DND-41 (cell line): ENCODE data around the gene SOX8.

ENCODE experiments used
- ATAC-seq: fragments of 200-7000 bp; cut with Tn5 transposase; 3 replicates; pipeline ENCODE4 v1.9.1; 2021; ENCODE audit warnings: low read depth; ENCODE audit not compliant: insufficient read depth
- DNase-seq: peaks from one replicate; pipeline ENCODE4 v3.0.0-alpha.2; 2020
- H2AFZ ChIP-seq: 2 replicates; pipeline ENCODE4 v1.6.0; 2012; ENCODE audit warnings: low read depth, low read length
- H3K27ac ChIP-seq: 2 replicates; pipeline ENCODE4 v1.5.1; 2012; ENCODE audit warnings: low read length, inconsistent platforms
- H3K27me3 ChIP-seq: fragments of 200-600 bp; sonication (generic); 2 replicates; pipeline ENCODE4 v1.6.0; 2012; ENCODE audit warnings: low read length, mild to moderate bottlenecking, inconsistent platforms; ENCODE audit not compliant: insufficient read depth, poor library complexity
- H3K36me3 ChIP-seq: 2 replicates; pipeline ENCODE4 v1.5.1; 2012; ENCODE audit warnings: low read length, inconsistent platforms; ENCODE audit not compliant: insufficient read depth
- H3K4me1 ChIP-seq: 2 replicates; pipeline ENCODE4 v1.5.1; 2012; ENCODE audit warnings: mild to moderate bottlenecking, low read length; ENCODE audit not compliant: insufficient read depth
- H3K4me2 ChIP-seq: 2 replicates; pipeline ENCODE4 v1.6.0; 2012; ENCODE audit warnings: mild to moderate bottlenecking, moderate library complexity, low read length, inconsistent platforms; ENCODE audit not compliant: insufficient read depth
- H3K4me3 ChIP-seq, 2 experiments: fragments of 200-600 bp in 1 of 2; shearing (Covaris generic) in 1 of 2; 2 replicates each; pipeline ENCODE4 v1.5.1; 2012 to 2016; ENCODE audit warnings: inconsistent platforms in 2 of 2, low read length in 2 of 2, mild to moderate bottlenecking in 2 of 2, low read depth in 1 of 2, moderate library complexity in 1 of 2
- H3K79me2 ChIP-seq: 2 replicates; pipeline ENCODE4 v1.6.0; 2012; ENCODE audit warnings: low read length, inconsistent platforms; ENCODE audit not compliant: insufficient read depth
- H3K9ac ChIP-seq: 2 replicates; pipeline ENCODE4 v1.6.0; 2012; ENCODE audit warnings: low read depth, mild to moderate bottlenecking, inconsistent platforms, low read length, moderate library complexity
- H3K9me3 ChIP-seq: 2 replicates; pipeline ENCODE4 v1.5.1; 2012; ENCODE audit warnings: low read length, moderate library complexity, mild to moderate bottlenecking, inconsistent platforms; ENCODE audit not compliant: insufficient read depth, severe bottlenecking
- H4K20me1 ChIP-seq: 2 replicates; pipeline ENCODE4 v1.6.0; 2012; ENCODE audit warnings: low read length; ENCODE audit not compliant: insufficient read depth
- CTCF ChIP-seq: IDR thresholded peaks from 2 replicates; pipeline ENCODE4 v1.5.1; 2012; ENCODE audit warnings: borderline replicate concordance, low read length, moderate library complexity, mild to moderate bottlenecking; ENCODE audit not compliant: poor library complexity, severe bottlenecking; ENCODE audit errors: extremely low read depth
- EZH2 ChIP-seq: IDR thresholded peaks from 3 replicates; pipeline ENCODE4 v1.6.1; 2012; ENCODE audit warnings: borderline replicate concordance, low read depth, mild to moderate bottlenecking, moderate library complexity, low read length, inconsistent platforms; ENCODE audit not compliant: severe bottlenecking

The SOX8 gene

DNA sequence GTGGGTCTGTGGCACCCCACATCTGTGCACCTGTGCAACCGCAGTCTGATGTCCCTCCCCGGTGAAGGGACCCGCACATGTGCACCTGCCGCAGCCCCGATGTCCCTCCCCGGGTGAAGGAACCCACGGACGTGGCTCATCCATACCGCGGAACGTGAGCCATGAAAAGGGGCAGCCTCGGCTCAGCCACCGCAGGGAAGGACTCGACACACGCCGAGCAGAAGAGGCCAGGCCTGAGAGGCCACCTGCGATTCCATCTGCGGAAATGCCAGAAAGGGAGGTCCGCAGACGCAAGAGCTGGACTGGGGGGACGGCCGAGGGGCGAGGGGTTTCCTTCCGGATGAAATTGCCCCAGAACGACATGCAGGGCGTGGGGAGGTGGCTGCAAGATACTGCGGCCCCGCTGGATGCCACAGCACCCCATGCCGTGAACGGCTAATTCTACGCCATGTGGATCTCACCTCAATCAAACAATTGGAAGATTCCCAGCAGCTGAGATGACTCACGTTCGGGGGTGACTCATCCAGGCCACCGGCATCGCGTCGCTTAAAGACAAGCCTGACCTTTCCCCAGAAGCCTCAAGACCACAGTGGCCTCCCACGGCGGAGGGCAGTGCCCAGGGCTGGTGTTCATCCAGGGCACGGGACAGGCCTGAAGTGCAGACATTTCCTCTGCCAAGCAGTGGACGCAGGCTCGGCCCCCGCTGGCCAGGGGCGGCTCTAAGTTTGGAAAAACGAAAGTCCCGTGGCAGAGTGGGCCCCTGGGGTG lies 21.0 kb downstream of the SOX8 start:
- Histone ChIP-seq H3K27ac (no peak overlapping the region), H3K4me1 (no peaks in the 10 kb centered on the region), H3K9me3 (no peaks in the 10 kb centered on the region), H3K36me3 (no peaks in the 10 kb centered on the region), H3K4me3 (no peak overlapping the region), H3K79me2 (no peaks in the 10 kb centered on the region), H3K27me3 (no peaks in the 10 kb centered on the region), H3K4me2 (no peak overlapping the region), H2AFZ (no peak overlapping the region), H4K20me1 (peaks cover 4% of the 10 kb centered on the region; the same call in 1 of the 2 replicates), H3K9ac (no peak overlapping the region)
- ATAC-seq (no peak), DNase-seq (no peak)
- TF ChIP-seq CTCF, result no peak
- no peak for TF ChIP-seq EZH2

- Histone ChIP-seq H3K4me2 (no peak overlapping the region), H4K20me1 (peaks cover 4% of the 10 kb centered on the region; the same call in 1 of the 2 replicates), H3K9ac (no peak overlapping the region), H3K27ac (no peak overlapping the region), H3K4me1 (no peaks in the 10 kb centered on the region), H3K27me3 (no peaks in the 10 kb centered on the region), H3K79me2 (no peaks in the 10 kb centered on the region), H3K9me3 (no peaks in the 10 kb centered on the region), H3K4me3 (no peak overlapping the region), H2AFZ (no peak overlapping the region), H3K36me3 (no peaks in the 10 kb centered on the region)
- TF ChIP-seq EZH2 (no peak), CTCF (no peak)
- DNase-seq, result peak; percentile 12
- peak; percentile 63; the same call in 2 of the 3 replicates for ATAC-seq
These were observed 22.1 kb downstream of the SOX8 start for GRCh38 chr16:1003391-1004347.

GRCh38 chr16:1005286-1005685 lies 23.7 kb downstream of the SOX8 start:
- ATAC-seq (no peak), DNase-seq (no peak)
- Histone ChIP-seq H3K27ac (no peak overlapping the region), H3K9ac (no peak overlapping the region), H3K79me2 (no peaks in the 10 kb centered on the region), H2AFZ (no peak overlapping the region), H3K9me3 (no peaks in the 10 kb centered on the region), H3K4me2 (no peak overlapping the region), H3K36me3 (no peaks in the 10 kb centered on the region), H3K4me1 (no peaks in the 10 kb centered on the region), H4K20me1 (peaks cover 4% of the 10 kb centered on the region; the same call in 1 of the 2 replicates), H3K4me3 (no peak overlapping the region), H3K27me3 (no peaks in the 10 kb centered on the region)
- no peak for TF ChIP-seq EZH2
- TF ChIP-seq CTCF, result no peak
